ENCODE results near the gene PRRX2. TPM values are rescaled to one million over a fixed set of nuclear protein-coding genes. Genes with fewer than 3 reads are reported as not detected.

The PRRX2 gene
- total and polyA plus RNA-seq, 3 donors from 2014 or later = 14.6 to 19.1 (median 15.3) TPM

GRCh38 chr9:129644365-129644764, 21.1 kb upstream of the PRRX2 start:
- DNase-seq = no peak
- 80 to 82% methylated on average over 10 to 11 of the region's 11 CpGs for whole genome bisulfite sequencing, 2 donors

GRCh38 chr9:129644902-129645301, 20.5 kb upstream of the PRRX2 start:
- Histone ChIP-seq H3K27ac (no peak overlapping the region), H3K36me3 (ENCODE audit: low read depth, missing control alignments) (no peaks in the 10 kb centered on the region), H3K4me1 (peaks cover 12% of the 10 kb centered on the region), H3K4me3 (no peak overlapping the region), H3K27me3 (no peaks in the 10 kb centered on the region), H3K9me3 (no peaks in the 10 kb centered on the region)
- intact Hi-C loops (cut with DNase I; ENCODE audit: low total_unique reads) = loop anchor here (5.0 kb wide), 1 partner anchor 137 kb away; no protein-coding TSS in a partner anchor
- no peak for TF ChIP-seq POLR2A (IDR thresholded peaks at IDR 0.05)
- TF ChIP-seq CTCF (IDR thresholded peaks at IDR 0.05) = no peak
- no peak for DNase-seq
- 75 to 83% methylated on average over 11 to 17 of the region's 17 CpGs for WGBS, 2 donors

More at GRCh38 chr9:129644365-129644764, 21.1 kb upstream of the PRRX2 start:
- intact Hi-C loops (cut with DNase I; ENCODE audit: low total_unique reads) = no loop called here
- Histone ChIP-seq H3K9me3 (no peaks in the 10 kb centered on the region), H3K4me1 (peaks cover 17% of the 10 kb centered on the region), H3K4me3 (no peak overlapping the region), H3K27ac (no peak overlapping the region), H3K27me3 (no peaks in the 10 kb centered on the region), H3K36me3 (ENCODE audit: low read depth, missing control alignments) (no peaks in the 10 kb centered on the region)
- TF ChIP-seq POLR2A (IDR thresholded peaks at IDR 0.05) (no peak), CTCF (IDR thresholded peaks at IDR 0.05) (no peak)

- Histone ChIP-seq H3K27ac (no peak overlapping the region), H3K27me3 (no peaks in the 10 kb centered on the region), H3K9me3 (no peaks in the 10 kb centered on the region), H3K4me1 (no peaks in the 10 kb centered on the region), H3K36me3 (ENCODE audit: low read depth, missing control alignments) (no peaks in the 10 kb centered on the region), H3K4me3 (no peak overlapping the region)
- intact Hi-C loops (cut with DNase I; ENCODE audit: low total_unique reads) = loop anchor here (5.0 kb wide), 1 partner anchor 136 kb away; no protein-coding TSS in a partner anchor
- no peak for DNase-seq
- 88 to 90% methylated on average over 11 to 12 of the region's 12 CpGs for WGBS, 2 donors
- TF ChIP-seq POLR2A (IDR thresholded peaks at IDR 0.05) = no peak
- no peak for TF ChIP-seq CTCF (IDR thresholded peaks at IDR 0.05)
These were observed 19.2 kb upstream of the PRRX2 start for GRCh38 chr9:129646252-129646651.

- DNase-seq = no peak
- Histone ChIP-seq H3K36me3 (ENCODE audit: low read depth, missing control alignments) (no peaks in the 10 kb centered on the region), H3K27me3 (no peaks in the 10 kb centered on the region), H3K27ac (no peak overlapping the region), H3K9me3 (no peaks in the 10 kb centered on the region), H3K4me1 (no peaks in the 10 kb centered on the region), H3K4me3 (no peak overlapping the region)
- WGBS, 2 donors = 94 to 96% methylated on average over 7 of the region's 7 CpGs
- intact Hi-C loops (cut with DNase I; ENCODE audit: low total_unique reads) = loop anchor here (5.0 kb wide), 1 partner anchor 136 kb away; no protein-coding TSS in a partner anchor
- no peak for TF ChIP-seq CTCF (IDR thresholded peaks at IDR 0.05)
- no peak for TF ChIP-seq POLR2A (IDR thresholded peaks at IDR 0.05)
These were observed 18.8 kb upstream of the PRRX2 start for GRCh38 chr9:129646654-129647053.

GRCh38 chr9:129647635-129648034, 17.8 kb upstream of the PRRX2 start:
- Histone ChIP-seq H3K4me1 (no peaks in the 10 kb centered on the region), H3K36me3 (ENCODE audit: low read depth, missing control alignments) (no peaks in the 10 kb centered on the region), H3K4me3 (no peak overlapping the region), H3K27ac (no peak overlapping the region), H3K9me3 (no peaks in the 10 kb centered on the region), H3K27me3 (no peaks in the 10 kb centered on the region)
- no peak for DNase-seq
- WGBS, 2 donors = 82% methylated on average over 10 of the region's 10 CpGs
- intact Hi-C loops (cut with DNase I; ENCODE audit: low total_unique reads) = loop anchor here (5.0 kb wide), 1 partner anchor 135 kb away; no protein-coding TSS in a partner anchor
- no peak for TF ChIP-seq CTCF (IDR thresholded peaks at IDR 0.05)
- no peak for TF ChIP-seq POLR2A (IDR thresholded peaks at IDR 0.05)
